GM18526 (cell line): ENCODE results near the gene TBCD.

ENCODE experiments used
- POLR2A ChIP-seq: IDR thresholded peaks from 3 replicates; pipeline ENCODE4 v1.6.1; 2011; ENCODE audit not compliant: insufficient read length; ENCODE audit errors: extremely low read depth

TBCD gene

DNA sequence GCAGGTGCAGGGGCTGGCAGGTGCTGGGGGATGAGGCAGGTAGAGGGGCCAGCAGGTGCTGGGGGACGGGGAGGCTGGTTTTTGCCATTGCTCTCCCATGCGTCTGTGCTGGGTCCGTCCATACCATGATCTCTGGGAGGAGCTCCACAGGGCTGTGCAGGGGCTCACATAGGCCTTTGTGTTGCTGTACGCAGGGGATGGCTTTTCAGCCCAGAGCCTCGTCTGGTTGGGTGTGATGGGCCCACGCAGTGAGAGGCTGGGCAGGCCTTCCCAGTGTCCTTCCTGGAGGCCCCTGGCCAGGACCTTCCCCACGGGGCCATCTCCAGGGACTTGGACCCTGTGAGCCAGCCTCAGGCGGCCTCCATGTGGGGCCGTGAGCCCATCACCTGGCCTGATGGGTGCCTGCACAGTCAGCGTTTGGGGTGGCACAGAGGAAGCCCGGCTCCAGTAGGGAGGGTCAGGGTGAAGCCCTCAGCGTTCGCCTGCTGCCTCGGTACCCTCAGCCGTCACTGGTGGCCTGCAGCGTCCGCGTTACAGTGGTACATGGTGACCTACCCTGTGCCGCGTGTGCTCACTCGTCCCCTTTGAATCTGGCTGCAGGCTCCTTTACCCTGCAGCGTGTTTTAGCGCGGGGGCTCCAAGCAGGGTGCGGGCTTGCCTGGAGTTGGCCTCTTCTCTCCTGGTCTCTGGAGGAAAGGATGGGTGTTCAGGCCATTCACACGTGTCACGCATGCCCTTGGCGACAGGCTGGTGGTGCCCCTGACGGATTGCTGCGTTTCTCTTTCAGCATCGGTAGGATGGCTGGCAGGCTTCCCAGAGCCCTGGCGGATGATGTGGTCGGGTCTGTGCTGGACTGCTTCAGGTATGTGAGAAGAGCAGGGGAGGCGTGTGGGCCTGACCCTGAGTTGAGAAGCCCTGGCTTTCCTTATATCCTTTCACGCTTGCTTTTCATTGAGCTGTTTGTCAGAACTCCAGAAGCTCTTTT, 57.3 kb downstream of the TBCD start:
- TF ChIP-seq POLR2A = no peak

- no peak for TF ChIP-seq POLR2A
Measured at GRCh38 chr17:82810644-82811430, 59.0 kb downstream of the TBCD start.

DNA sequence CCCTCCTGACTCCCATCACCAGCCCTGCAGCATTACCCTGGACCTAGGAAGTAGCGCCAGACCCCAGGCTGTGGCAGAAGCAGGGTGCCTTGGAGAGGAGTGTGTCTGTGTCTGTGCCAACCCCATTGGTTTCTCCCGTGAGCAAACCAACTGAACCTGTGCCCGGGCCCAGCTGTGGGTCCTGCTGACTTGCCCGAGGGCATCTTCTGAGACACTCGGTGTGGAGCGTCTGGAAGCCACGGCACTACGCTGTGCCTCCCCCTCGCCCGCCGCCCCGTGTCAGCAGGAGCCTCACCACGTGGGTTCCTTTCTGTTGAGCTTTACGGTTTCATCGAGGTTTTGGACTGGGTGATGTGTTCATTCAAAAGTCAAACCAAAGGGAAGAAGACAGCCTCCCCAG, 60.2 kb downstream of the TBCD start:
- no peak for TF ChIP-seq POLR2A

GRCh38 chr17:82812601-82813000, 60.7 kb downstream of the TBCD start:
- no peak for TF ChIP-seq POLR2A

DNA sequence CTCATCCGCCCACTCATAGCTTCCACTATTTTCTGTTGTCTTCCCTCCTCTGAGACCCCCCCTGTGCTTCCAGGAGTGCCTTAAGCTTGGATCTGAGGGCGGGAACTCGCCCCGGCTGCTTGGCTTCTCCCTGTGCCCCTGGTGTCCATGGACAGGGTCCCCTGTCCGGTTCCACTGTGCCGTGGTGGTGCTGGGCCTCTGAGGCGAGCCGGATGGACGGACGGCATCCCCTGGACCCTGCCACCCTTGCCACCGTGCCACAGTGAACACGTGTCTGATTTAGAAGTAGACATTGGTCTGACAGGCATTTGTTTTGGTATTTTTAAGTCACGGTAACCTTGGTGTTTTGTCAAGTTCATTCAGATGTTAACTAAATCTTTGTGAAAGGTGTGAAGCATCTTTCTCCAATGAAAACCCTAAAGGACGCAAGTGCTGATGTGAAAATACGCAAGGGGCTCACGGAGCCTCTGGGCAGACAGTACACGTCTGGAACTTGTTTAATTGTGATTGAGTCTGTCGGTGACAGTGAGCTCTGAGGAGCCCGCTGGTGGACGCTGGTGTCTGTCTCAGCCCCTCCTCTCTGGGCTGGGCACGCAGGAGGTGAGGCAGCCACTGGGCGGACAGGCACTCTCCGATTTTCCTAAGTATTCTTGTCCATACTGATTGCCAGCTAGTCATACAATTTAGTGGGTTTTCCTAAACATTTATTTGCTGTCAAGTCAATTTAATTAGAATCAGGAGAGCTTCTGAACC, 61.6 kb downstream of the TBCD start:
- TF ChIP-seq POLR2A = no peak

DNA sequence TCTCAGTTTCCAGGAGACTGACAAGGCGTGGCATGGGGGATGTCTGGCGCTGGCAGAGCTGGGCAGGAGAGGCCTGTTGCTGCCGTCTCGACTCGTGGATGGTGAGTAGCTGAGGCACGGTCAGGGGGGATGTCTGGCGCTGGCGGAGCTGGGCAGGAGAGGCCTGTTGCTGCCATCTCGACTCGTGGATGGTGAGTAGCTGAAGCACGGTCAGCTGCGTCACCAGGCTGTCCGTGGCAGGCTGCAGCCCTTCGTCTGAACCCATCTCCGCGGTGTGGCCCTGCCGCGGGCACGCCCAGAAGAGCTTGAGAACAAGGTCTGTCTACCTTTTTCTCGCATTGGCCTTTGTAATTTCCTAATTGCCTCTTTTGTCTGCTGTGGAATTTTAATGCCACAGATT, 63.0 kb downstream of the TBCD start:
- no peak for TF ChIP-seq POLR2A

- TF ChIP-seq POLR2A = no peak
Measured at GRCh38 chr17:82815354-82815753, 63.5 kb downstream of the TBCD start.

DNA sequence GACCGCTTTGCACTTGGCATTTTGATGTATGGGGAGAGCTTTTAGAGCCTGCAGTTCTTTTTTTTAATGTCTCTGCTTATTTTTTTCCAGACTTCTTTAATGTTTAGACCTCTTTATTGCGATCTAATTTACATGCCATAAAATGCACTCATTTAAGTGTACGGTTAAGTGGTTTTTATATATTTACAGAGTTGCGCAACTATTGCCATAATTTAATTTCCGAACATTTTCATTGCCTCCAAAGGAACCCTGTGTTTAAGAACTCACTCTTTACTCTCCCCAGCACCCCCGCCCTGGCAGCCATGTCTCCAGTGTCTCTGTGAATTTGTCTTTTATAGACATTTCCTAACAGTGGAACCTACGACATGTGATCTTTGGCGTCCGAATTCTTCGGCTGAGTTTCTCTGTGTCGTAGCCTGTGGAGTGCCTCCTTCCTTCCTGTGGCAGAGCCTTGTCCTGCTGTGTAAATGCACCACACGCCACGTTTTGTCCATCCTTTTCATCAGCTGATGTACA, 64.0 kb downstream of the TBCD start:
- no peak for TF ChIP-seq POLR2A

GRCh38 chr17:82816358-82816757, 64.5 kb downstream of the TBCD start:
- no peak for TF ChIP-seq POLR2A

GRCh38 chr17:82817947-82818346, 66.1 kb downstream of the TBCD start:
- no peak for TF ChIP-seq POLR2A

- TF ChIP-seq POLR2A = no peak
Measured at GRCh38 chr17:82820278-82821251, 68.7 kb downstream of the TBCD start.

DNA sequence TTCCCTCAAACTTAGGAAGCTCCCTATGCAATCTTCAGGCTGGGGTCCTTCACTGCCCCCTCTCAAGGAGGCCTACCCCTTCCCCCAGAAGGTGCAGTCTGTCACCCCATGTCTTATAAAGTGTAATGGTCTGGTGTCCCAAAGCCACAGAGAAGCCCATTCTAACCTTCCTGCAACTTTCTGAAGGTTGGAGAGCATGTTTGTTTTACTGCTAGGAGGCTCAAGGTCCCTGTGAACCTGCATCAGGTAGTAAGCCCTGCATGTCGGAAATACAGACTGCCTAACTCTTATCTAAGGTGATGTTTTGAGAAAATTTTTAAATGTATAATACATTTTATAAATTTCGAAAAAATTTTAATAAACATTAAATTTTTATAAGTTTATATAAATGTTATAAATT, 69.7 kb downstream of the TBCD start:
- TF ChIP-seq POLR2A = no peak

DNA sequence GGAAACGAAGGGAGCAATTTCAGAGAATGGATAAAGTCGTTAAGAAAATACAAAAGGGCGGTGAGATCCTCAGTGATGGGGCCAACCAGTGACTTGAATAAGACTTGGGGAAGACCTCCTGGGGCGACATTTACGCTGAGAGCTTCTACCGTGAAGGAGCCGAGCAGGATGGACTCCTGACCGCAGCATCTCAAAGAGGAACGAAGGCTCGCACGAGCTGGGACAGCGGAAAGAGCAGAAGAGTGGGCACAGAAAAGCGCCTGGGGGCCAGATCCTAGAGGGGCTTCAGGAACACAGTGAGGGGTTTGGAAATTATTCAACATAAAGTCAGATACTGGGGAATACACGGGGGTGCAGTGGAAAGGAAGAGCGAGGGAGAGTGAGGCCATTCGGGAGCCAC, 70.4 kb downstream of the TBCD start:
- no peak for TF ChIP-seq POLR2A

DNA sequence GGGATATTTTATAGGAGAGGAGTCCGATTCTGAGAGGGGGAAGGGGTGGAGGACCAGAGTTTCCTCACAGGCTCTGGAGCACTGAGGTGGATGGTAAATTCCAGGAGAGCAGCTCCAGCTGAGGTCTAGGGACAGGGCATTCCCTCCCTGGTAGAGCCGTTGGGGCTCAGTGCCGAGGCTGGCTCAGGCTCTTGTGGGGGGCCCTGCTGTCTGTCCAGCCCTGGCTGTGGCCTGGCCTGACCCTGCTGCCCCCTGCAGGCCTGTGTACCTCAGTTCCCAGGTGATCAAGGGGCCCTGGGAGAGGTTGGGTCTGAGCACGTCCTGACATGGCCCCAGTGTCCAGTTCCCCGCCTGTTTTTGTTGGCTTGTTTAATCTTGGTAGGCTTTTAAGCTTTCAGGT, 71.1 kb downstream of the TBCD start:
- TF ChIP-seq POLR2A = no peak

DNA sequence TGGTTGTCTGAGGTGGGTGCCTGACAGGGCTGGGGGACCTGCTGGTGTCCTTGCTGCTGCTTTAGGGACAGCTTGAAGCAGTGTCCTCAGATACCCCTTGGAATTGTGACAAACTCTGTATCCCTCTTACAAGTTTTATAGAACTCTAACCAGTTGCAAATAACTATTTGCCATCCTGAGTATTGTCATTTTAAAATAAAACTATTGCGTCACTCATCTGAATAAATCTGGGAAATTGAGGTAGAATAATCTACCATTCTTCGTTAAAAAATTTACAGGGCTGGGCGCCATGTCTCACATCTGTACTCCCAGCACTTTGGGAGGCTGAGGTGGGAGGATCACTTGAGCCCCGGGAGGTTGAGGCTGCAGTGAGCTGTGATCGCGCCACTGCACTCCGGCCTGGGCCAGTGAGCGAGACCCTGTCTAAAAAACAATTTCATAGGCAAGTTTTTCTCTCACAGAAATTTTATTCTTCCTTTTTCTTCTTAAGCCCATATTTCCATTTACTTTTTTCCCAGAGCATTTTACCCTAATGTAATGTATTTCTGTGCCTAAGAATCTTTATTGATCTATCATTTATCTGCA, 73.8 kb downstream of the TBCD start:
- TF ChIP-seq POLR2A = no peak
